ENCODE measurements around the gene VPS13C.

The VPS13C gene

GRCh38 chr15:61994216-61994615 is 66.0 kb downstream of the VPS13C start:
- H3K4me3 ChIP-seq (ENCODE audit: low read length), result no peak overlapping the region
- no peaks in the 10 kb centered on the region for H3K27me3 ChIP-seq (ENCODE audit: insufficient read depth, low read length)
- peaks cover 2% of the 10 kb centered on the region for H3K36me3 ChIP-seq (ENCODE audit: insufficient read depth, low read length)
- no peak overlapping the region for H2AFZ ChIP-seq (ENCODE audit: low read depth, low read length)
- no peaks in the 10 kb centered on the region for H3K9me3 ChIP-seq (ENCODE audit: low read length)
- H3K4me1 ChIP-seq (ENCODE audit: insufficient read depth, low read length), result no peaks in the 10 kb centered on the region

- Histone ChIP-seq H3K27me3 (ENCODE audit: insufficient read depth, low read length) (no peaks in the 10 kb centered on the region), H3K4me3 (ENCODE audit: low read length) (no peak overlapping the region), H2AFZ (ENCODE audit: low read depth, low read length) (no peak overlapping the region), H3K9me3 (ENCODE audit: low read length) (no peaks in the 10 kb centered on the region), H3K36me3 (ENCODE audit: insufficient read depth, low read length) (peaks cover 2% of the 10 kb centered on the region), H3K4me1 (ENCODE audit: insufficient read depth, low read length) (no peaks in the 10 kb centered on the region)
Measured at GRCh38 chr15:61992518-61992917, 67.7 kb downstream of the VPS13C start.

- no peaks in the 10 kb centered on the region for H3K4me1 ChIP-seq (ENCODE audit: insufficient read depth, low read length)
- H3K27me3 ChIP-seq (ENCODE audit: insufficient read depth, low read length), result no peaks in the 10 kb centered on the region
- H2AFZ ChIP-seq (ENCODE audit: low read depth, low read length), result no peak overlapping the region
- H3K9me3 ChIP-seq (ENCODE audit: low read length), result no peaks in the 10 kb centered on the region
- no peaks in the 10 kb centered on the region for H3K36me3 ChIP-seq (ENCODE audit: insufficient read depth, low read length)
- no peak overlapping the region for H3K4me3 ChIP-seq (ENCODE audit: low read length)
Measured at GRCh38 chr15:61989667-61990066, 70.6 kb downstream of the VPS13C start.

GRCh38 chr15:61987824-61988223 is 72.4 kb downstream of the VPS13C start:
- Histone ChIP-seq H3K4me1 (ENCODE audit: insufficient read depth, low read length) (no peaks in the 10 kb centered on the region), H3K27me3 (ENCODE audit: insufficient read depth, low read length) (no peaks in the 10 kb centered on the region), H3K36me3 (ENCODE audit: insufficient read depth, low read length) (peaks cover 7% of the 10 kb centered on the region), H3K4me3 (ENCODE audit: low read length) (no peak overlapping the region), H3K9me3 (ENCODE audit: low read length) (no peaks in the 10 kb centered on the region), H2AFZ (ENCODE audit: low read depth, low read length) (no peak overlapping the region)

- H3K4me1 ChIP-seq (ENCODE audit: insufficient read depth, low read length), result no peaks in the 10 kb centered on the region
- no peak overlapping the region for H2AFZ ChIP-seq (ENCODE audit: low read depth, low read length)
- no peaks in the 10 kb centered on the region for H3K27me3 ChIP-seq (ENCODE audit: insufficient read depth, low read length)
- no peak overlapping the region for H3K4me3 ChIP-seq (ENCODE audit: low read length)
- H3K9me3 ChIP-seq (ENCODE audit: low read length), result no peaks in the 10 kb centered on the region
- peaks cover 23% of the 10 kb centered on the region for H3K36me3 ChIP-seq (ENCODE audit: insufficient read depth, low read length)
Measured at GRCh38 chr15:61983081-61983480, 77.2 kb downstream of the VPS13C start.

GRCh38 chr15:61978225-61978624 is 82.0 kb downstream of the VPS13C start:
- H3K27me3 ChIP-seq (ENCODE audit: insufficient read depth, low read length), result no peaks in the 10 kb centered on the region
- no peak overlapping the region for H2AFZ ChIP-seq (ENCODE audit: low read depth, low read length)
- H3K9me3 ChIP-seq (ENCODE audit: low read length), result no peaks in the 10 kb centered on the region
- no peaks in the 10 kb centered on the region for H3K4me1 ChIP-seq (ENCODE audit: insufficient read depth, low read length)
- H3K4me3 ChIP-seq (ENCODE audit: low read length), result no peak overlapping the region
- H3K36me3 ChIP-seq (ENCODE audit: insufficient read depth, low read length), result peaks cover 26% of the 10 kb centered on the region

- Histone ChIP-seq H3K9me3 (ENCODE audit: low read length) (no peaks in the 10 kb centered on the region), H3K36me3 (ENCODE audit: insufficient read depth, low read length) (peaks cover 40% of the 10 kb centered on the region), H3K4me3 (ENCODE audit: low read length) (no peak overlapping the region), H2AFZ (ENCODE audit: low read depth, low read length) (no peak overlapping the region), H3K4me1 (ENCODE audit: insufficient read depth, low read length) (no peaks in the 10 kb centered on the region), H3K27me3 (ENCODE audit: insufficient read depth, low read length) (no peaks in the 10 kb centered on the region)
Measured at GRCh38 chr15:61974759-61975158, 85.5 kb downstream of the VPS13C start.

GRCh38 chr15:61974118-61974517 is 86.1 kb downstream of the VPS13C start:
- no peak overlapping the region for H2AFZ ChIP-seq (ENCODE audit: low read depth, low read length)
- H3K27me3 ChIP-seq (ENCODE audit: insufficient read depth, low read length), result no peaks in the 10 kb centered on the region
- peaks cover 36% of the 10 kb centered on the region for H3K36me3 ChIP-seq (ENCODE audit: insufficient read depth, low read length)
- no peak overlapping the region for H3K4me3 ChIP-seq (ENCODE audit: low read length)
- no peaks in the 10 kb centered on the region for H3K9me3 ChIP-seq (ENCODE audit: low read length)
- H3K4me1 ChIP-seq (ENCODE audit: insufficient read depth, low read length), result no peaks in the 10 kb centered on the region

GRCh38 chr15:61951949-61952348 is 108.3 kb downstream of the VPS13C start:
- no peaks in the 10 kb centered on the region for H3K9me3 ChIP-seq (ENCODE audit: low read length)
- H3K36me3 ChIP-seq (ENCODE audit: insufficient read depth, low read length), result peaks cover 13% of the 10 kb centered on the region
- no peaks in the 10 kb centered on the region for H3K4me1 ChIP-seq (ENCODE audit: insufficient read depth, low read length)
- H3K27me3 ChIP-seq (ENCODE audit: insufficient read depth, low read length), result no peaks in the 10 kb centered on the region
- no peak overlapping the region for H3K4me3 ChIP-seq (ENCODE audit: low read length)
- no peak overlapping the region for H2AFZ ChIP-seq (ENCODE audit: low read depth, low read length)

GRCh38 chr15:61946778-61947177 is 113.5 kb downstream of the VPS13C start:
- peaks cover 21% of the 10 kb centered on the region for H3K36me3 ChIP-seq (ENCODE audit: insufficient read depth, low read length)
- peaks cover 3% of the 10 kb centered on the region for H3K9me3 ChIP-seq (ENCODE audit: low read length)
- no peak overlapping the region for H3K4me3 ChIP-seq (ENCODE audit: low read length)

GRCh38 chr15:61943992-61944391 is 116.3 kb downstream of the VPS13C start:
- Histone ChIP-seq H3K9me3 (ENCODE audit: low read length) (peaks cover 3% of the 10 kb centered on the region), H3K4me1 (ENCODE audit: insufficient read depth, low read length) (no peaks in the 10 kb centered on the region), H3K36me3 (ENCODE audit: insufficient read depth, low read length) (peaks cover 23% of the 10 kb centered on the region), H3K27me3 (ENCODE audit: insufficient read depth, low read length) (no peaks in the 10 kb centered on the region), H2AFZ (ENCODE audit: low read depth, low read length) (no peak overlapping the region), H3K4me3 (ENCODE audit: low read length) (no peak overlapping the region)

More at GRCh38 chr15:61946778-61947177, 113.5 kb downstream of the VPS13C start:
- H2AFZ ChIP-seq (ENCODE audit: low read depth, low read length), result no peak overlapping the region
- H3K4me1 ChIP-seq (ENCODE audit: insufficient read depth, low read length), result no peaks in the 10 kb centered on the region
- no peaks in the 10 kb centered on the region for H3K27me3 ChIP-seq (ENCODE audit: insufficient read depth, low read length)

- peaks cover 11% of the 10 kb centered on the region for H3K36me3 ChIP-seq (ENCODE audit: insufficient read depth, low read length)
- peaks cover 2% of the 10 kb centered on the region for H3K9me3 ChIP-seq (ENCODE audit: low read length)
- no peak overlapping the region for H3K4me3 ChIP-seq (ENCODE audit: low read length)
- no peak overlapping the region for H2AFZ ChIP-seq (ENCODE audit: low read depth, low read length)
- no peaks in the 10 kb centered on the region for H3K4me1 ChIP-seq (ENCODE audit: insufficient read depth, low read length)
- H3K27me3 ChIP-seq (ENCODE audit: insufficient read depth, low read length), result no peaks in the 10 kb centered on the region
Measured at GRCh38 chr15:61938249-61938648, 122.0 kb downstream of the VPS13C start.

GRCh38 chr15:61936528-61937195 is 123.6 kb downstream of the VPS13C start:
- H3K27me3 ChIP-seq (ENCODE audit: insufficient read depth, low read length), result no peaks in the 10 kb centered on the region
- peaks cover 9% of the 10 kb centered on the region for H3K36me3 ChIP-seq (ENCODE audit: insufficient read depth, low read length)
- H3K4me3 ChIP-seq (ENCODE audit: low read length), result no peak overlapping the region
- no peaks in the 10 kb centered on the region for H3K4me1 ChIP-seq (ENCODE audit: insufficient read depth, low read length)
- H2AFZ ChIP-seq (ENCODE audit: low read depth, low read length), result no peak overlapping the region
- no peaks in the 10 kb centered on the region for H3K9me3 ChIP-seq (ENCODE audit: low read length)

GRCh38 chr15:61935493-61935892 is 124.8 kb downstream of the VPS13C start:
- peaks cover 3% of the 10 kb centered on the region for H3K36me3 ChIP-seq (ENCODE audit: insufficient read depth, low read length)
- H3K4me3 ChIP-seq (ENCODE audit: low read length), result no peak overlapping the region

More at GRCh38 chr15:61935493-61935892, 124.8 kb downstream of the VPS13C start:
- H3K27me3 ChIP-seq (ENCODE audit: insufficient read depth, low read length), result no peaks in the 10 kb centered on the region
- H2AFZ ChIP-seq (ENCODE audit: low read depth, low read length), result no peak overlapping the region
- H3K9me3 ChIP-seq (ENCODE audit: low read length), result no peaks in the 10 kb centered on the region
- no peaks in the 10 kb centered on the region for H3K4me1 ChIP-seq (ENCODE audit: insufficient read depth, low read length)

Measured in neuron (in vitro differentiated cells).